ENCODE data around the gene GCN1. TPM values are rescaled to one million over a fixed set of nuclear protein-coding genes. Genes with fewer than 3 reads are reported as not detected.

GCN1 gene
- total and polyA plus RNA-seq, 2 donors (not counting 3 experiments of a cell fraction or from before 2014, with no cell fraction given): 30.1 to 101 TPM

- ChIA-PET CTCF (interaction anchor here (1.1 kb wide), 1 partner anchor 14 kb away, joined by 3 read pairs; the partner anchor contains the start of gene RPLP0), POLR2A (interaction anchor here (2.2 to 4.1 kb wide), 2 partner anchors 15 to 105 kb away, joined by 6 to 18 read pairs; partner anchors contain the start of genes RNU4-2 and RPLP0)
- Histone ChIP-seq H3K4me1 (ENCODE audit: control insufficient read depth, extremely low read depth, insufficient read depth, low read length) (no peaks in the 10 kb centered on the region), H3K27me3 (ENCODE audit: control insufficient read depth in 2 of 2, insufficient read depth in 2 of 2, low read length in 2 of 2) (no peaks in the 10 kb centered on the region), H3K79me2 (ENCODE audit: control insufficient read depth, insufficient read depth, low read length) (peaks cover 21% of the 10 kb centered on the region), H3K36me3 (ENCODE audit: control insufficient read depth in 2 of 2, extremely low read depth in 1 of 2, insufficient read depth in 2 of 2, low read length in 2 of 2) (peaks cover 8 to 33% of the 10 kb centered on the region in 2 experiments), H2AFZ (ENCODE audit: low read depth, low read length) (no peak overlapping the region), H3K4me2 (ENCODE audit: insufficient read depth, low read length) (no peak overlapping the region), H3K9me3 (replicated peaks; ENCODE audit: control insufficient read depth, insufficient read depth, low read length) (no peaks in the 10 kb centered on the region), H3K27ac (ENCODE audit: insufficient read depth, low read depth, low read length) (no peak overlapping the region), H4K20me1 (replicated peaks; ENCODE audit: control insufficient read depth, extremely low read depth, insufficient read depth, low read length) (no peaks in the 10 kb centered on the region), H3K9me1 (replicated peaks; ENCODE audit: control insufficient read depth, extremely low read depth, insufficient read depth, low read length) (no peaks in the 10 kb centered on the region), H3K4me3 (replicated peaks in 1 of 3; ENCODE audit: insufficient read depth in 1 of 3, low read depth in 1 of 3, low read length in 3 of 3) (no peak overlapping the region), H3K9ac (replicated peaks; ENCODE audit: extremely low read depth, insufficient read depth, low read length) (no peak overlapping the region)
- no peak for DNase-seq (ENCODE audit: low read depth, low spot score)
- no peak for FAIRE-seq
- no TSS peak for BruUV-seq (replicated peaks)
- intact Hi-C loops (cut with micrococcal nuclease): no loop called here
- dilution Hi-C loops (cut with MboI; ENCODE audit: extremely low pct_ligation_motif_present, low sequenced_read_pairs): no loop called here
- TF ChIP-seq JUN (IDR thresholded peaks at IDR 0.05; ENCODE audit: borderline replicate concordance, insufficient read depth, insufficient read length, low read depth): no peak
- no peak for TF ChIP-seq POLR2AphosphoS5 (IDR thresholded peaks at IDR 0.05; ENCODE audit: insufficient read depth, low read depth, low read length)
- TF ChIP-seq, protein P1, sequence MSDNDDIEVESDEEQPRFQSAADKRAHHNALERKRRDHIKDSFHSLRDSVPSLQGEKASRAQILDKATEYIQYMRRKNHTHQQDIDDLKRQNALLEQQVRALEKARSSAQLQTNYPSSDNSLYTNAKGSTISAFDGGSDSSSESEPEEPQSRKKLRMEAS (IDR thresholded peaks at IDR 0.05; ENCODE audit: insufficient read depth, insufficient read length): no peak
- no peak for TF ChIP-seq GATA2 (IDR thresholded peaks at IDR 0.05; ENCODE audit: insufficient read depth, insufficient read length, low read depth, low read length)
- TF ChIP-seq POLR2A (IDR thresholded peaks at IDR 0.05; ENCODE audit: low read depth, low read length): no peak
- TF ChIP-seq MYC (IDR thresholded peaks at IDR 0.05; ENCODE audit: low read depth, low read length): no peak
- TF ChIP-seq, protein P2, sequence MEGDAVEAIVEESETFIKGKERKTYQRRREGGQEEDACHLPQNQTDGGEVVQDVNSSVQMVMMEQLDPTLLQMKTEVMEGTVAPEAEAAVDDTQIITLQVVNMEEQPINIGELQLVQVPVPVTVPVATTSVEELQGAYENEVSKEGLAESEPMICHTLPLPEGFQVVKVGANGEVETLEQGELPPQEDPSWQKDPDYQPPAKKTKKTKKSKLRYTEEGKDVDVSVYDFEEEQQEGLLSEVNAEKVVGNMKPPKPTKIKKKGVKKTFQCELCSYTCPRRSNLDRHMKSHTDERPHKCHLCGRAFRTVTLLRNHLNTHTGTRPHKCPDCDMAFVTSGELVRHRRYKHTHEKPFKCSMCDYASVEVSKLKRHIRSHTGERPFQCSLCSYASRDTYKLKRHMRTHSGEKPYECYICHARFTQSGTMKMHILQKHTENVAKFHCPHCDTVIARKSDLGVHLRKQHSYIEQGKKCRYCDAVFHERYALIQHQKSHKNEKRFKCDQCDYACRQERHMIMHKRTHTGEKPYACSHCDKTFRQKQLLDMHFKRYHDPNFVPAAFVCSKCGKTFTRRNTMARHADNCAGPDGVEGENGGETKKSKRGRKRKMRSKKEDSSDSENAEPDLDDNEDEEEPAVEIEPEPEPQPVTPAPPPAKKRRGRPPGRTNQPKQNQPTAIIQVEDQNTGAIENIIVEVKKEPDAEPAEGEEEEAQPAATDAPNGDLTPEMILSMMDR (IDR thresholded peaks at IDR 0.05; ENCODE audit: extremely low read depth in 1 of 2, insufficient read depth in 1 of 2, low read depth in 1 of 2, low read length in 2 of 2): no peak
- no peak for TF ChIP-seq EZH2 (IDR thresholded peaks at IDR 0.05; ENCODE audit: borderline replicate concordance, low read depth, low read length, severe bottlenecking)
Observed at GRCh38 chr12:120186654-120187053, 7.9 kb downstream of the GCN1 start.

Measured in endothelial cell of umbilical vein (primary cell).